HG02870 (cell line): Measurements from ENCODE around the gene FKBP6.
"Not testable (repeated sequence)": the region's sequence is repeated elsewhere in the genome, so short reads cannot be mapped to it uniquely, and the experiment has no call there.

ENCODE experiments used
- ATAC-seq: cut with Tn5 transposase; IDR thresholded peaks from one replicate; pipeline ENCODE4 v1.9.1; 2021; ENCODE audit warnings: mild to moderate bottlenecking, moderate library complexity; ENCODE audit not compliant: unreplicated experiment

FKBP6 gene

GRCh38 chr7:73354196-73354595 lies 26.2 kb downstream of the FKBP6 start:
- no peak for ATAC-seq

- ATAC-seq, result no peak
These were observed 26.9 kb downstream of the FKBP6 start for GRCh38 chr7:73354821-73355220.

- ATAC-seq, result no peak
These were observed 28.2 kb downstream of the FKBP6 start for GRCh38 chr7:73356159-73356558.

GRCh38 chr7:73358590-73359275 lies 30.8 kb downstream of the FKBP6 start:
- ATAC-seq, result no peak

- ATAC-seq, result no peak
These were observed 31.3 kb downstream of the FKBP6 start for GRCh38 chr7:73359306-73359705.

- no peak for ATAC-seq
These were observed 31.9 kb downstream of the FKBP6 start for GRCh38 chr7:73359746-73360375.

GRCh38 chr7:73360590-73360989 lies 32.6 kb downstream of the FKBP6 start:
- ATAC-seq, result not testable (repeated sequence)

- ATAC-seq, result no peak
These were observed 35.5 kb downstream of the FKBP6 start for GRCh38 chr7:73363225-73364005.

GRCh38 chr7:73364006-73364728 lies 36.2 kb downstream of the FKBP6 start:
- ATAC-seq, result no peak

- no peak for ATAC-seq
These were observed 38.2 kb downstream of the FKBP6 start for GRCh38 chr7:73366127-73366526.

GRCh38 chr7:73366990-73367389 lies 39.0 kb downstream of the FKBP6 start:
- ATAC-seq, result no peak

- ATAC-seq, result no peak
These were observed 41.0 kb downstream of the FKBP6 start for GRCh38 chr7:73369009-73369408.

GRCh38 chr7:73369622-73370021 lies 41.7 kb downstream of the FKBP6 start:
- no peak for ATAC-seq

- ATAC-seq, result no peak
These were observed 45.8 kb downstream of the FKBP6 start for GRCh38 chr7:73373741-73374140.

GRCh38 chr7:73376262-73376661 lies 48.3 kb downstream of the FKBP6 start:
- ATAC-seq, result not testable (repeated sequence)

- ATAC-seq, result no peak
These were observed 48.9 kb downstream of the FKBP6 start for GRCh38 chr7:73376671-73377412.

GRCh38 chr7:73377413-73378200 lies 49.6 kb downstream of the FKBP6 start:
- not testable (repeated sequence) for ATAC-seq

GRCh38 chr7:73382934-73383503 lies 55.1 kb downstream of the FKBP6 start:
- no peak for ATAC-seq

GRCh38 chr7:73387221-73387828 lies 59.4 kb downstream of the FKBP6 start:
- no peak for ATAC-seq
